Effector memory CD8-positive, alpha-beta T cell (primary cell): ENCODE measurements around the gene SARDH.

Experiments
- ATAC-seq: fragments of 150-1000 bp; cut with Tn5 transposase; replicated peaks from 2 replicates; pipeline ENCODE4 v1.10.0; 2021; ENCODE audit warnings: mild to moderate bottlenecking, moderate library complexity
- DNase-seq, 3 experiments: peaks; one replicate each; pipeline ENCODE4 v3.0.0; 2021
- H3K27ac Mint-ChIP-seq, 2 donors: one replicate each; pipeline ENCODE4 v1.8.0; 2022; ENCODE audit warnings: mild to moderate bottlenecking in 2 of 2, mixed read lengths in 2 of 2, moderate library complexity in 2 of 2
- H3K27me3 Mint-ChIP-seq, 2 donors: one replicate each; pipeline ENCODE4 v1.8.0; 2022; ENCODE audit warnings: mixed read lengths in 2 of 2
- H3K36me3 Mint-ChIP-seq: one replicate; pipeline ENCODE4 v1.8.0; 2022; ENCODE audit warnings: mild to moderate bottlenecking, moderate library complexity, mixed read lengths; ENCODE audit not compliant: insufficient read depth
- H3K4me1 Mint-ChIP-seq, 2 donors: one replicate each; pipeline ENCODE4 v1.8.0; 2022; ENCODE audit warnings: low read depth in 2 of 2, mixed read lengths in 2 of 2
- H3K4me3 Mint-ChIP-seq, 2 donors: one replicate each; pipeline ENCODE4 v1.8.0; 2022; ENCODE audit warnings: mild to moderate bottlenecking in 2 of 2, mixed read lengths in 2 of 2, moderate library complexity in 2 of 2
- H3K9me3 Mint-ChIP-seq, 2 donors: one replicate each; pipeline ENCODE4 v1.8.0; 2022; ENCODE audit warnings: mixed read lengths in 2 of 2

The SARDH gene

DNA sequence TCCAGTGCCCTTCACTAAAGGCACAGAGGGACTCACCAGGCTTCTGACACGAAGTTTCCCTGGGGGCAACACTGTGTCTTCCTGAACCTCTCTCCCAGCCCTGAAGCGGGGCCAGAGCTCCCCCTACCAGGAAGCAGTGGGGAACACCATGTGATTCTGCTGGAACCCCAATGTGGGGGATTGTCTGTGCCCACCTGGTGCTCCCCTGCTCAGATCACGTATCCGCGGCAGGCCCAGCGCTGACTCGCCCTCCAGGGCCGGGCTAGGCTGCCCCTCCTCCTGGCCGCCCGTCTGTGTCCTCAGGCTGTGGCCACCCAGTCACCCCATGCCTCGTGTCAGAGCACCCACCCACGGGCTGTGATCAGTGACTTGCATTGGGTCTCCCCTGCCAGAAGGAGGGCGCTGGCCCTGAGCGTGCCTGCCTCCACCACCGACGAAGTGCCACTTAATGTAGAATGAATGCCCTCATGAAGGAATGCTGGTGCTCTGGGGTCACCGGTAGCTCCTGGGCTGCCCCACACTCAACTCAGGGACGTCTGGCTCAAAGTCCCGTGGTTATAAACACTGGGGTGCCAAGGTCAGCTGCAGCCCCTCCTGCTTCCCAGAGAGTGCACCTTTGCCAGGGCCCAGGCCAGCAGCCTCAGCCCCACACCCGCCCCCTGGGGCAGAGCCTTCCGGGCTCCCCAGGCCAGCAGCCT is 22.1 kb downstream of the SARDH start:
- H3K27ac Mint-ChIP-seq: no peak overlapping the region
- H3K4me1 Mint-ChIP-seq: peaks cover 0 to 3% of the 10 kb centered on the region in 2 donors
- ATAC-seq (no peak), DNase-seq (no peak)
- no peaks in the 10 kb centered on the region for H3K9me3 Mint-ChIP-seq
- H3K4me3 Mint-ChIP-seq: no peak overlapping the region
- peaks cover 18 to 67% of the 10 kb centered on the region in 2 donors for H3K27me3 Mint-ChIP-seq
- H3K36me3 Mint-ChIP-seq: peaks cover 3% of the 10 kb centered on the region

DNA sequence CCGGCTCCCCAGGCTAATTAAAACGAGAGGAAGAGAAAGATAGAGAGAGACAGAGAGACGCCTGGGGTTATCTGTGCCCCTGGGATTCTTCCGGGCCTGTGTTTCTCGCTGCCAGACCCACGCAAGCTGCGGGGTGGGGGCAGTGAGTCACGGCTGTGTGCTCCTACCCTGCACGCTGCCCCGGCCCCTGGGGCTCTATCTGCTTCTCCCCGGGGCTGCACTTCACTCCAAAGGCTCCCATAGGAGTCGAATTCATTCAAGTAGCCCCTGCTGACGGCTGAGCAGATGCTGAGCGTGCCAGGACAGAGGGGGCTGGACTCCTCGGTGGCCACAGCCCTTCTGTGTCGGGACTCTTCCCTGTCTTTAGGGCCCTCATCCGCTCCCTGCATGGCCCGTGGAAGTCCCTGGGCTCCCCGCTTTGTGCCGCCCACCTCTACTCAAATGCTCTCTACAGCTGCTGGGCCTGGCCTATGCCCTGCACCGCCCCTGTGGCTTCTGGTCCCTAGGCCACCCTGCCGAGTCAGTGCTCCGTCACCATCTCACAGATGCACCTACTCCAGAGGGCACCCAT is 22.8 kb downstream of the SARDH start:
- no peak for DNase-seq
- Mint-ChIP-seq H3K36me3 (peaks cover 3% of the 10 kb centered on the region), H3K4me3 (no peak overlapping the region), H3K27me3 (peaks cover 12 to 61% of the 10 kb centered on the region in 2 donors), H3K9me3 (no peaks in the 10 kb centered on the region), H3K4me1 (peaks cover 0 to 3% of the 10 kb centered on the region in 2 donors), H3K27ac (no peak overlapping the region)
- no peak for ATAC-seq

- Mint-ChIP-seq H3K27me3 (peaks cover 10 to 58% of the 10 kb centered on the region in 2 donors), H3K4me3 (no peak overlapping the region), H3K27ac (peak overlapping the region in 1 of 2 donors; percentile 77), H3K36me3 (peaks cover 3% of the 10 kb centered on the region), H3K4me1 (peaks cover 0 to 3% of the 10 kb centered on the region in 2 donors), H3K9me3 (no peaks in the 10 kb centered on the region)
- DNase-seq (no peak), ATAC-seq (no peak)
Measured at GRCh38 chr9:133714606-133715294, 23.4 kb downstream of the SARDH start.

DNA sequence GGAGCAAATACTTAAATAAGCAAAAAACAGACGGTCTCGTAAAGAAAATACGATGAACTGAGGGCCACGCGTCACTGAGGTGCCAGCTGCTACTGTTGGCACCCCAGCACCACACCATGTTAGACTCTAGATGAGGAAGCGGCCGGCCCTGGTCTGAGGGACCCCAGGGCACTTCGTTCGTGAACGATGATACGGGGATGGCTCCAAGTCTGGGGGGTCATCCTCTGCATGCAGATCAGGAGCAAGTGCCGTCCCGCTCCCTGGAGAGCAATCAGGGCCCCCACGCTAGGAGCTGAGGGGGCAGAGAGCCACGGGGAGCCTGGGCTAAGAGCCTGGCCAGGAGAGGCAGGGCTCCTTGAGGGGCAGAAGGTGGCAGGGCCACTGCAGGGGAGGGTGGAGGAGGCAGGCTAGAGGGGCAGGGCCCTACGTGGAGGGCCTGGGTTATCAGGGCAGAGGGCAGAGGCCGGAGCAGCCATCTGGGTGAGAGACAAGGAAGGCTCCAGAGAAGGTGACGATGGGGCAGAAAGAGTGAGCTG is 24.1 kb downstream of the SARDH start:
- Mint-ChIP-seq H3K27me3 (peaks cover 9 to 52% of the 10 kb centered on the region in 2 donors), H3K36me3 (peaks cover 2% of the 10 kb centered on the region), H3K4me1 (peaks cover 3% of the 10 kb centered on the region in 2 donors)

DNA sequence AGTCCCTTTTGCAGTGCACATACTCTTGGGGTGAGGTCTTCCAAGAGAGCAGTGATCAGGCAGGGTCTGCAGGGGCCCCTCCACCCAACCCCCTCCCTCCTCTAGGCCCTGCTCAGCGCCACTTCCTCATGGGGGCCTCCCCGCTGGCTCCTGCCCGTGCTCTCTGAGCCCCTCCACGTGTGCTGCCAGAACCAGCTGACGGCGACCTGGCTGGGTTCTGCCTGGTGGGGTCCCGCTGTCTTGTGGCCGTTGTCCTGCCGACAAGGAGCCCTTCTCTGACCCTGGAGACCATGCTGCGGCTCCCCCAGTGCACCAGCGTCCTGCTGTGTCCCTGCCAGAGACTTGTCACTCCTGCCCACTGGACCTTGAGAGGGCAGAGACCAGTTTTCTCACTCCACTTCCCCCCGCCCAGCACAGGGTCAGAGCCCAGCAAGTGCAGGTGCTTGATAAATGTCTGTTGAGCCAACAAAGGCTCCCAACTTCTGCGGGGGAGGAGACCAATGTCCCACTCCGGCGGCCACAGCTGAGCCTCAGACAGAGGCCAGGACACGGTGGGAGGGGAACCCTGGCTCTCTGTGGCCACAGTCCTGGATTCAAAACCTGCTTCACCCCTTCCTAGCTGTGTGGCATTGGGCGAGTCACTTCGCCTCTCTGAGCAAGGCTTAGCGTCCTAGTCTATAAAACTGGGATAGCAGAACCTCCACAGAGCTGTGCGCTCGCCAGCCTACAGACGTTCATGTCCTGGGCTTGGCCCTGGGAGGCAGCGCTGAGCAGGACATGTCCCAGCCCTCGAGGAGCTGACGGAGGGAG is 24.8 kb downstream of the SARDH start:
- H3K27me3 Mint-ChIP-seq: peaks cover 6 to 47% of the 10 kb centered on the region in 2 donors
- peak overlapping the region in 1 of 2 donors; percentile 15 for H3K27ac Mint-ChIP-seq
- H3K4me3 Mint-ChIP-seq: no peak overlapping the region
- ATAC-seq (no peak), DNase-seq (no peak)
- no peaks in the 10 kb centered on the region for H3K9me3 Mint-ChIP-seq
- H3K36me3 Mint-ChIP-seq: no peaks in the 10 kb centered on the region
- peaks cover 3% of the 10 kb centered on the region in 2 donors for H3K4me1 Mint-ChIP-seq

More for the DNA sequence above, 24.1 kb downstream of the SARDH start:
- H3K27ac Mint-ChIP-seq: peak overlapping the region; percentile 15 to 77
- no peaks in the 10 kb centered on the region for H3K9me3 Mint-ChIP-seq
- H3K4me3 Mint-ChIP-seq: no peak overlapping the region
- ATAC-seq (no peak), DNase-seq (no peak)

DNA sequence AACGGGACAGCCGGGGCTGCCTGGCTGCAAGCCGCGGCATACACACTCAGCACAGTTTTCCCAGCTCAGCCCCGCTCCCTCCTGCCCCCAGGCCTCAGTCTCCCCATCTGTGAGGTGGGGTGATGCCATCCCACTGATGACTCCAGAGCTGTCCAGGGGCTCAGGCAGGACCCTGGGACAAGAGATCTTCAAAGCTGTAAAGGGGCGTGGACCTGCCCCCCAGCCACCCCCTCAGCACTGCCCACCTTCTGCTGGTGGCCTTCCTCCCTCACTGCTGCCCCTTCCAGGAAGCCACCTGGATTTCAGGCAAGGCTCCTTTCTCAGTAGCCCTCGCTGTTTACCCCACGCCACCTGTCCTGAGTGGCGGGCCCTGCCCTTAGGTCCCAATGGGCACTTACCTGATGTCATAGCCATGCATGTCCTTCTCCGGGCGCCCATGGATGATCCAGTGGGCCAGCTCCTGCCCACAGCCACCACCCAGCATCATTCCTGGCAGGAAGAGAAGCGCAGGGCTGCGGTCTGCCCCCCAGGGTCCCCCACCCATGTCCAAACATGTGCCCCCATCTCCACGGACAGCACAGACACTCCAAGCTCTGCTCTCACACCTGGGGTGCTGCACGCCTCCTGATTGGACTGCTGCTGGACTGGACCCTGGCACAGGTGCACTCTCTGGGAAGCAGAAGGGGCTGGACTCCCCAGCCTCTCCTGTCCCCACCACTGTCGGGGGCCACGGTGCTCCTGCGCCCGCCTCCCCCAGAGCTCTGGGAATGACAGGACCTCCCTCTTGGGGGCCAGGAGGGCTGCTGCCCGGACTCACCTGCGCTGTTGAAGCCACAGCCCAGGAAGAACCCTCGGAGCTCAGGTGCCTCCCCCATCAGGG is 25.7 kb downstream of the SARDH start:
- Mint-ChIP-seq H3K9me3 (no peaks in the 10 kb centered on the region), H3K36me3 (no peaks in the 10 kb centered on the region), H3K27ac (no peak overlapping the region), H3K4me1 (peaks cover 3% of the 10 kb centered on the region in 2 donors), H3K27me3 (peaks cover 6 to 38% of the 10 kb centered on the region in 2 donors), H3K4me3 (no peak overlapping the region)
- ATAC-seq: no peak
- no peak for DNase-seq

GRCh38 chr9:133711428-133712220 is 26.5 kb downstream of the SARDH start:
- Mint-ChIP-seq H3K4me1 (peaks cover 3% of the 10 kb centered on the region in 2 donors), H3K4me3 (no peak overlapping the region), H3K27ac (no peak overlapping the region), H3K9me3 (no peaks in the 10 kb centered on the region), H3K36me3 (no peaks in the 10 kb centered on the region), H3K27me3 (peaks cover 6 to 30% of the 10 kb centered on the region in 2 donors)
- DNase-seq: no peak
- no peak for ATAC-seq

DNA sequence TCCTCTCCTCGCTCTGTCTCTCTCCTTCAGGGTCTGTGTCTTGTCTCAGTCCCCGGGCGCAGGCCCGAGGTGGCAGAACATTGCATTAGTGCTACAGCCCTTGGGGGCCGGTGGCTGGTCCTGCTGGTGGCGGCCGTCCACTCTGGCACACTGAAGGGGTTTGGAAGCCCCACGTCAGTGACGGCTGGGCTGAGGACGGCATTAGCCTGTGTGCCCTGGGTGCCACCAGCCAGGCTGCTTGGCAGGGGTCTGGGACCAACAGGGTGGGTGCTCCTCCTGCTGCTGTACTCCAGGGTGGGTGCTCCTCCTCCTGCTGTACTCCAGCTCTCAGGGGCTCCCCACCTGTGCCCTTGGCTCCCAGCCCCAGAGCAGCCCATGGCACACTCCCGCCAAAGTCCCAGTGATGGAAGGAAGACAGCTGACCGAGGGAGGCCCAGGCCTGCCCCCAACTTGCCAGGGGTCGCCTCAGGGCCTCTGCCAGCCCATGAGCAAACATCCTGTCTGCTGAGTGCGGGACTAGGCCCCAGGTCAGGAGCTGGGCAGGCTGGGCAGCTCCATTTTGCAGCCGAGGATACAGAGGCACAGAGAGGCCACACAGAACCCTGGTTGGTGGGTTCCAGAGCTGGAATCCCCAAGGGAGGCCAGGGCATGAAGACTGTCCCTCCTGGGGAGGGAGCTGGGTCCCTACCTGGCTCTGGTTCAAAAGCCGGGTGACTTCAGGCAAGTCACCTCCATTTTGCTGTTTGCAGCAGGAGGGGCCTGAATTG is 27.3 kb downstream of the SARDH start:
- Mint-ChIP-seq H3K27ac (no peak overlapping the region), H3K36me3 (no peaks in the 10 kb centered on the region), H3K4me1 (peaks cover 3% of the 10 kb centered on the region in 2 donors), H3K27me3 (peaks cover 6 to 25% of the 10 kb centered on the region in 2 donors), H3K4me3 (no peak overlapping the region), H3K9me3 (no peaks in the 10 kb centered on the region)
- DNase-seq (no peak), ATAC-seq (no peak)

- ATAC-seq: no peak
- H3K27ac Mint-ChIP-seq: no peak overlapping the region
- peak overlapping the region in 1 of 2 donors; percentile 21 for H3K4me3 Mint-ChIP-seq
- H3K9me3 Mint-ChIP-seq: no peaks in the 10 kb centered on the region
- H3K4me1 Mint-ChIP-seq: peaks cover 0 to 3% of the 10 kb centered on the region in 2 donors
- H3K36me3 Mint-ChIP-seq: no peaks in the 10 kb centered on the region
- H3K27me3 Mint-ChIP-seq: peaks cover 0 to 16% of the 10 kb centered on the region in 2 donors
- DNase-seq: no peak
Measured at GRCh38 chr9:133709691-133710571, 28.2 kb downstream of the SARDH start.

DNA sequence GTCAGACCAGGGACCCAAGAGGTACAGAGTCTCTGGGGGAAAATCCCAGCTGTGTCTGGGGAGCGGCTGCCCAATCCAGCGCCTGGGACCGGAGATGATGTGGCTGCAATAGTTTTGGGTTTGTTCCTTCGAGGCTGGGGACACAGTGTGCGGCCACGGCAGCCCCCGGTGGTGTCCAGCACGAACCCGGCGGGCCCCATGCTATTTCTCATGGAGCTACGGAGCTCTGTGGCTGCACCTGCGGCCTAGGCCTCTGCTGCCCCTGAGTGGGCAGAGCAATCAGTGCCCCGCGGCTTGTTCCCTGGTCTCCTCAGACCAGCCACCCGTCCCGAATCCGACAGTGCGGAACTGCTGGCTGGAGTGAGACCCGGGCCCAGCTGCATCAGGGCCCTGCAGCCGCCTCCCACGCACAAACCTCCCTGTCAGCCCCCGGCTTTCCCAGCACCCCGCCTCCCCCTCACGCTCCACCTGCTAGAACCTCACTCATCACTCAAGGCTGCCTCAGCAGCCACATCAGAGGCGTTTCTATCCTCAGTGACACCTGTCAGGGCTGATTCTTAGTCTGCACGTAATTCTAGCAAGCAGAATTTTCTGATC is 29.0 kb downstream of the SARDH start:
- peaks cover 0 to 3% of the 10 kb centered on the region in 2 donors for H3K4me1 Mint-ChIP-seq
- DNase-seq (no peak), ATAC-seq (peak; percentile 65)
- H3K9me3 Mint-ChIP-seq: no peaks in the 10 kb centered on the region
- peak overlapping the region in 1 of 2 donors; percentile 21 for H3K4me3 Mint-ChIP-seq
- no peak overlapping the region for H3K27ac Mint-ChIP-seq
- H3K27me3 Mint-ChIP-seq: peaks cover 0 to 8% of the 10 kb centered on the region in 2 donors
- no peaks in the 10 kb centered on the region for H3K36me3 Mint-ChIP-seq
